Measurements from ENCODE around the gene PFDN2. TPM values are rescaled to one million over a fixed set of nuclear protein-coding genes. Genes with fewer than 3 reads are reported as not detected.

PFDN2 gene
- total and polyA plus RNA-seq, 10 donors: 14.9 to 140 (median 42.5) TPM

GRCh38 chr1:161051219-161051618 lies 66.6 kb downstream of the PFDN2 start:
- Histone ChIP-seq H3K36me3 (peaks cover 8 to 90% (median 78%) of the 10 kb centered on the region in 6 donors), H3K27ac (peak overlapping the region in 1 of 8 donors; percentile 30), H3K4me3 (no peak overlapping the region), H3K4me1 (peaks cover 0 to 52% (median 16%) of the 10 kb centered on the region in 6 donors), H3K9me3 (no peaks in the 10 kb centered on the region), H3K27me3 (replicated peaks in 1 of 7) (no peaks in the 10 kb centered on the region)
- no peak for TF ChIP-seq CTCF (IDR thresholded peaks at IDR 0.05 in 8 of 11, conservative IDR thresholded peaks at IDR 0.05 in 3 of 11)
- TF ChIP-seq POLR2AphosphoS5 (IDR thresholded peaks at IDR 0.05): peak in 2 of 3 donors; percentile 14 to 61
- intact Hi-C loops (cut with DNase I; ENCODE audit: low total_unique reads): no loop called here
- no peak for DNase-seq
- WGBS, 5 donors: 92 to 98% (median 94%) methylated on average over 10 of the region's 10 CpGs

Small RNA genes within 50 kb of the gene (small RNA-seq; reads per million reads assigned to genes)
- gene RF01225: 0 reads per million in 4 donors

Other genes starting within 250 kb of the PFDN2 start
- gene ITLN1, start 232.9 kb downstream of the PFDN2 start, total RNA-seq: 1 to 10 TPM in 6 of 7 donors, under 1 TPM in 1; 0.52 to 2.5 (median 1.7) TPM
- 1 to 10 TPM in 2 of 3 donors, under 1 TPM in 1; 0.87 to 3.6 (median 1.6) TPM for gene ITLN1, start 232.9 kb downstream of the PFDN2 start, polyA plus RNA-seq
- gene ITLN2, start 163.2 kb downstream of the PFDN2 start, total RNA-seq: not detected
- not detected for gene ITLN2, start 163.2 kb downstream of the PFDN2 start, polyA plus RNA-seq
- 10 to 100 TPM; 46.7 to 77.2 (median 56.8) TPM for gene F11R, start 96.9 kb downstream of the PFDN2 start, total RNA-seq
- 10 to 100 TPM in 1 of 3 donors, 1 to 10 TPM in 2; 6.4 to 16.5 (median 8.4) TPM for gene F11R, start 96.9 kb downstream of the PFDN2 start, polyA plus RNA-seq
- gene TSTD1, start 79.1 kb downstream of the PFDN2 start, total RNA-seq: 10 to 100 TPM; 24.3 to 31.9 (median 29.7) TPM
- 100 to 1,000 TPM in 1 of 3 donors, 10 to 100 TPM in 2; 87.6 to 141 (median 94.2) TPM for gene TSTD1, start 79.1 kb downstream of the PFDN2 start, polyA plus RNA-seq
- gene USF1, start 72.1 kb downstream of the PFDN2 start, total RNA-seq: 100 to 1,000 TPM; 113 to 158 (median 123) TPM
- gene USF1, start 72.1 kb downstream of the PFDN2 start, polyA plus RNA-seq: 100 to 1,000 TPM; 132 to 339 (median 228) TPM
- gene ARHGAP30, start 48.1 kb downstream of the PFDN2 start, total RNA-seq: 100 to 1,000 TPM; 103 to 145 (median 129) TPM
- gene ARHGAP30, start 48.1 kb downstream of the PFDN2 start, polyA plus RNA-seq: 10 to 100 TPM; 28.8 to 81.5 (median 31.1) TPM
- not detected for gene NECTIN4, start 28.5 kb downstream of the PFDN2 start, total RNA-seq
- gene NECTIN4, start 28.5 kb downstream of the PFDN2 start, polyA plus RNA-seq: under 1 TPM; 0.03 to 0.06 (median 0.04) TPM
- gene KLHDC9, start 19.7 kb downstream of the PFDN2 start, total RNA-seq: 1 to 10 TPM; 1.1 to 2.1 (median 1.3) TPM
- gene KLHDC9, start 19.7 kb downstream of the PFDN2 start, polyA plus RNA-seq: 1 to 10 TPM; 1.9 to 3.9 (median 3.2) TPM
- gene NIT1, start 68 bp upstream of the PFDN2 start, total RNA-seq: 10 to 100 TPM; 29.4 to 48.2 (median 43.6) TPM
- gene NIT1, start 68 bp upstream of the PFDN2 start, polyA plus RNA-seq: 10 to 100 TPM; 27.7 to 36.9 (median 31.5) TPM
- 10 to 100 TPM; 28.7 to 49.1 (median 38.2) TPM for gene DEDD, start 14.6 kb upstream of the PFDN2 start, total RNA-seq
- gene DEDD, start 14.6 kb upstream of the PFDN2 start, polyA plus RNA-seq: 10 to 100 TPM; 15.9 to 18.5 (median 17.7) TPM
- 10 to 100 TPM; 62.8 to 76.3 (median 71.2) TPM for gene UFC1, start 35.9 kb upstream of the PFDN2 start, total RNA-seq
- gene UFC1, start 35.9 kb upstream of the PFDN2 start, polyA plus RNA-seq: 100 to 1,000 TPM; 114 to 130 (median 119) TPM
- gene USP21, start 41.5 kb upstream of the PFDN2 start, total RNA-seq: 10 to 100 TPM; 25.3 to 33.0 (median 29.4) TPM
- gene USP21, start 41.5 kb upstream of the PFDN2 start, polyA plus RNA-seq: 10 to 100 TPM; 17.9 to 26.1 (median 24.4) TPM
- 10 to 100 TPM; 25.5 to 41.3 (median 35.6) TPM for gene PPOX, start 48.4 kb upstream of the PFDN2 start, total RNA-seq
- 10 to 100 TPM; 33.5 to 74.7 (median 44.5) TPM for gene PPOX, start 48.4 kb upstream of the PFDN2 start, polyA plus RNA-seq
- gene B4GALT3, start 59.5 kb upstream of the PFDN2 start, total RNA-seq: 10 to 100 TPM; 29.2 to 52.8 (median 35.6) TPM
- gene B4GALT3, start 59.5 kb upstream of the PFDN2 start, polyA plus RNA-seq: 10 to 100 TPM; 21.0 to 41.3 (median 31.8) TPM
- gene ADAMTS4, start 81.0 kb upstream of the PFDN2 start, total RNA-seq: 10 to 100 TPM in 4 of 7 donors, 1 to 10 TPM in 3; 1.1 to 37.8 (median 11.0) TPM
- gene ADAMTS4, start 81.0 kb upstream of the PFDN2 start, polyA plus RNA-seq: 1 to 10 TPM in 1 of 3 donors, under 1 TPM in 2; 0.26 to 1.2 (median 0.91) TPM
- 100 to 1,000 TPM in 1 of 7 donors, 10 to 100 TPM in 6; 76.5 to 110 (median 88.0) TPM for gene NDUFS2, start 84.3 kb upstream of the PFDN2 start, total RNA-seq
- 10 to 100 TPM; 27.0 to 44.7 (median 34.1) TPM for gene NDUFS2, start 84.3 kb upstream of the PFDN2 start, polyA plus RNA-seq
- gene FCER1G, start 97.3 kb upstream of the PFDN2 start, total RNA-seq: 100 to 1,000 TPM; 167 to 402 (median 268) TPM
- 100 to 1,000 TPM; 148 to 236 (median 202) TPM for gene FCER1G, start 97.3 kb upstream of the PFDN2 start, polyA plus RNA-seq
- not detected for gene APOA2, start 105.6 kb upstream of the PFDN2 start, total RNA-seq
- gene APOA2, start 105.6 kb upstream of the PFDN2 start, polyA plus RNA-seq: under 1 TPM in 1 of 3 donors, not detected in 2; 0.29 TPM
- gene TOMM40L, start 108.0 kb upstream of the PFDN2 start, total RNA-seq: 10 to 100 TPM in 5 of 7 donors, 1 to 10 TPM in 2; 8.3 to 15.3 (median 10.7) TPM
- 1 to 10 TPM; 6.2 to 8.9 (median 6.5) TPM for gene TOMM40L, start 108.0 kb upstream of the PFDN2 start, polyA plus RNA-seq
- gene NR1I3, start 120.2 kb upstream of the PFDN2 start, total RNA-seq: not detected
- gene NR1I3, start 120.2 kb upstream of the PFDN2 start, polyA plus RNA-seq: under 1 TPM in 2 of 3 donors, not detected in 1; 0.06 to 0.11 TPM
- under 1 TPM in 2 of 7 donors, not detected in 5; 0.20 to 0.26 TPM for gene PCP4L1, start 140.7 kb upstream of the PFDN2 start, total RNA-seq
- gene PCP4L1, start 140.7 kb upstream of the PFDN2 start, polyA plus RNA-seq: under 1 TPM in 2 of 3 donors, not detected in 1; 0.19 to 0.20 TPM
- gene MPZ, start 191.9 kb upstream of the PFDN2 start, total RNA-seq: 10 to 100 TPM in 1 of 7 donors, 1 to 10 TPM in 6; 3.9 to 11.9 (median 7.1) TPM
- gene MPZ, start 191.9 kb upstream of the PFDN2 start, polyA plus RNA-seq: 1 to 10 TPM; 1.5 to 9.4 (median 2.1) TPM
- 100 to 1,000 TPM in 6 of 7 donors, 10 to 100 TPM in 1; 95.6 to 170 (median 147) TPM for gene SDHC, start 196.3 kb upstream of the PFDN2 start, total RNA-seq
- 100 to 1,000 TPM in 1 of 3 donors, 10 to 100 TPM in 2; 57.0 to 131 (median 87.9) TPM for gene SDHC, start 196.3 kb upstream of the PFDN2 start, polyA plus RNA-seq
- not detected for gene CFAP126, start 249.8 kb upstream of the PFDN2 start, total RNA-seq
- not detected for gene CFAP126, start 249.8 kb upstream of the PFDN2 start, polyA plus RNA-seq